Lower lobe of right lung (tissue), 2 donors: ENCODE results near the gene IGF2. TPM values are rescaled to one million over a fixed set of nuclear protein-coding genes. Genes with fewer than 3 reads are reported as not detected.
A peak's percentile ranks its signal among the peaks of the same experiment; 100 is the strongest.

ENCODE experiments used
- ATAC-seq, 2 donors: fragments of 200-7000 bp; cut with Tn5 transposase; one replicate each; pipeline ENCODE4 v1.9.1; 2020 to 2022; ENCODE audit warnings: mild to moderate bottlenecking in 2 of 2, moderate library complexity in 2 of 2
- DNase-seq: peaks from one replicate; pipeline ENCODE4 v3.0.0-alpha.2; 2020
- H3K27ac ChIP-seq: fragments of 200-600 bp; one replicate; pipeline ENCODE4 v1.8.0; 2022
- H3K27me3 ChIP-seq: fragments of 200-600 bp; one replicate; pipeline ENCODE4 v1.8.0; 2022; ENCODE audit warnings: low read depth
- H3K36me3 ChIP-seq: fragments of 200-600 bp; one replicate; pipeline ENCODE4 v1.8.0; 2022; ENCODE audit warnings: mild to moderate bottlenecking
- H3K4me1 ChIP-seq: fragments of 200-600 bp; one replicate; pipeline ENCODE4 v1.8.0; 2022
- H3K4me3 ChIP-seq: fragments of 200-600 bp; one replicate; pipeline ENCODE4 v1.8.0; 2022; ENCODE audit warnings: mild to moderate bottlenecking
- H3K9me3 ChIP-seq: fragments of 200-600 bp; one replicate; pipeline ENCODE4 v1.8.0; 2022
- CTCF ChIP-seq: fragments of 200-600 bp; IDR thresholded peaks from one replicate; pipeline ENCODE4 v1.8.0; 2022; ENCODE audit warnings: antibody characterized with exemption, mild to moderate bottlenecking
- intact Hi-C: fragments of 100-400 bp; cut with DNase I; formaldehyde crosslinking; loops from one replicate; pipeline ENCODE4 v1.11.0; 2022
- total RNA-seq: library from RNA; stranded (reverse); fragmentation: NEBNext Ultra II Directional; extraction: Animal tissue kit (Norgen Biotek cat#: 25700); gene quantifications from one replicate; pipeline ENCODE4 v1.2.1, GENCODE V29; 2021
- donor health status: DM: no; HTN: yes; CAD: no; lungs with severe emphysema.

Gene IGF2
- total RNA-seq, 1 donor from 2014 or later, result 33.9 TPM

GRCh38 chr11:2094354-2095197 is 44.6 kb downstream of the IGF2 start:
- Histone ChIP-seq H3K36me3 (no peaks in the 10 kb centered on the region), H3K27ac (no peak overlapping the region), H3K27me3 (peaks cover 10% of the 10 kb centered on the region), H3K4me1 (peaks cover 30% of the 10 kb centered on the region), H3K4me3 (no peak overlapping the region), H3K9me3 (no peaks in the 10 kb centered on the region)
- DNase-seq (no peak), ATAC-seq (no peak)
- no peak for TF ChIP-seq CTCF
- intact Hi-C loops, result no loop called here

- H3K9me3 ChIP-seq, result no peaks in the 10 kb centered on the region
- TF ChIP-seq CTCF, result no peak
- intact Hi-C loops, result no loop called here
- ATAC-seq, result no peak
- H3K27me3 ChIP-seq, result peaks cover 10% of the 10 kb centered on the region
- no peaks in the 10 kb centered on the region for H3K36me3 ChIP-seq
- no peak overlapping the region for H3K4me3 ChIP-seq
- H3K4me1 ChIP-seq, result peaks cover 24% of the 10 kb centered on the region
- no peak overlapping the region for H3K27ac ChIP-seq
- no peak for DNase-seq
Observed at GRCh38 chr11:2093575-2094353, 45.4 kb downstream of the IGF2 start.

GRCh38 chr11:2092956-2093412 is 46.2 kb downstream of the IGF2 start:
- peaks cover 17% of the 10 kb centered on the region for H3K4me1 ChIP-seq
- DNase-seq, result peak; percentile 83
- intact Hi-C loops, result no loop called here
- peaks cover 10% of the 10 kb centered on the region for H3K27me3 ChIP-seq
- no peaks in the 10 kb centered on the region for H3K36me3 ChIP-seq
- peak; percentile 36 to 63 for ATAC-seq
- no peak overlapping the region for H3K27ac ChIP-seq
- no peak for TF ChIP-seq CTCF
- H3K4me3 ChIP-seq, result no peak overlapping the region
- H3K9me3 ChIP-seq, result no peaks in the 10 kb centered on the region

- peaks cover 12% of the 10 kb centered on the region for H3K4me1 ChIP-seq
- no peak for DNase-seq
- TF ChIP-seq CTCF, result no peak
- H3K4me3 ChIP-seq, result no peak overlapping the region
- no peaks in the 10 kb centered on the region for H3K36me3 ChIP-seq
- H3K27ac ChIP-seq, result no peak overlapping the region
- intact Hi-C loops, result no loop called here
- peaks cover 10% of the 10 kb centered on the region for H3K27me3 ChIP-seq
- ATAC-seq, result no peak
- no peaks in the 10 kb centered on the region for H3K9me3 ChIP-seq
Observed at GRCh38 chr11:2092464-2092910, 46.7 kb downstream of the IGF2 start.

- Histone ChIP-seq H3K27me3 (peaks cover 10% of the 10 kb centered on the region), H3K27ac (no peak overlapping the region), H3K4me1 (peaks cover 6% of the 10 kb centered on the region), H3K9me3 (no peaks in the 10 kb centered on the region), H3K36me3 (no peaks in the 10 kb centered on the region), H3K4me3 (no peak overlapping the region)
- no peak for TF ChIP-seq CTCF
- no peak for ATAC-seq
- intact Hi-C loops, result no loop called here
- DNase-seq, result peak; percentile 32
Observed at GRCh38 chr11:2091786-2092463, 47.3 kb downstream of the IGF2 start.
